Fibroblast of skin of right quadriceps (primary cell): Measurements from ENCODE around the gene TTC28.

Source experiments
- DNase-seq: peaks from one replicate; pipeline ENCODE4 v3.0.0-alpha.2; 2013

The TTC28 gene

GRCh38 chr22:28015676-28016601 lies 663.7 kb downstream of the TTC28 start:
- no peak for DNase-seq

- no peak for DNase-seq
Observed at GRCh38 chr22:28015046-28015425, 664.6 kb downstream of the TTC28 start.

DNA sequence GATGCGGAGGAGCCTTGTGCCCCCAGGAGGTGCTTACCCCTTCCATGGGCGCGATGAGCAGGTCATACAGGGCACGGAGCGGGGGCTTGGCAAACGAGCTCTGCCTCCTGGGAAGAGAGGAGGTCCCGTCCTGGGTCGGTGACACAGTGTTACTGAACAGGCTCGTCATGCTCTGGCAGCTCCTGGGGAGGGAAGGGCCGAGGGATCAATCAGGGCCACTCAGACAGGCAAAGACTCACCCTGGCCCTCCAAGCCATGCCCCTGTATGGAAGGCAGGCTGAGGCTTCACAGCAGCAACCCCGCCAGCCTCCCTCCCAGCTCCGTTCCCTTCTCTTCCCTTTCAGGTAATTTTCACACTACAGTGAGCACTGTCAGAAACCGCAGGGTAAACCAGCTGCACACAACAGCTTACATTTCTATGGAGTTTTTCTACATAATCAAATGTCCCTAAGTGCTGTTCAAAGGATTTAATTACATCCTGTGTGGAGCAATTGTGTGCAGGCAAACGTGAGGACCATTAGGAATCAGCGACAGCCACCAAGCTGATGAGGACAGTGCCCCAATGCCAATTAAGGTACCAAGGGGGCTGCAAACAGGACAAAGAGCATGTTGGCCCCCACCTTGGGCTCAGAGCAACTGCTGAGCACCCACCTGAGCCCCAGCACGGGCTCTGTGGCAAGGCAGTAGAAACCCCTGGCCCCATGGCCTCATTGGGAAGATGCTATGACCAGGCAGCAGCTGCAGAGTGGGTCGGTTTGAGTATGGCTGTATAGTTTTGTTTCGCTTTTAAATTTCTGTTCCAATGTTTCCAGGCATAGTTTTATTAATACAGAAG lies 665.2 kb downstream of the TTC28 start:
- DNase-seq = no peak

GRCh38 chr22:28013611-28014010 lies 666.0 kb downstream of the TTC28 start:
- no peak for DNase-seq

GRCh38 chr22:28012832-28013460 lies 666.7 kb downstream of the TTC28 start:
- no peak for DNase-seq

DNA sequence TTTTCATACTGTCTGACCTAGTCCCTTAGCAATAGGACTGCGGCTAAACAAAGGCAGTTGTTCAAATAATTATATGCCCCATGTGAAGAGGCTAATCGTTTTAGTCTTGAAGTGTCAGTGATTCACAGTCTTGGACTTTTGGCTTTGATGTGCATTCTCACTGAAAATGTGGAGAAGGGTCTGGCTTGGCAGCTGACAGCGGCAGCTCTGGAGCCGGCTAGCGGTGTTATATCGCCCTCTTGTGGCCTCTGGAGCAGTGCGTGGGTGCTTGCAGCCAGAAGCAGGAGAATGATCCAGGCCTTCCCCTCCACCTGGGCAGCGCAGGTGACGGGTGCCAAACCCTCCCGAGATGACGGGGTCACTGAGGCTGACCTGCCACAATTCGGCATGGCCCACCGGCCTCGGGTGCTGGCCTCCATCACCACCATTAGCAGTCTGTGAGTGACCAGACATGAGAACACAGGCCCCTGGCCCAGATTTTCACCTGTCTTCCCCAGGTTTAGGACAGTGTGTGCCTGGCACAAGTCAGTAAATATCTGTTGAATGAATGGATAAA lies 670.3 kb downstream of the TTC28 start:
- peak; percentile 88 for DNase-seq

- DNase-seq = no peak
Observed at GRCh38 chr22:28008649-28009048, 671.0 kb downstream of the TTC28 start.

GRCh38 chr22:28008056-28008455 lies 671.6 kb downstream of the TTC28 start:
- DNase-seq = no peak

- no peak for DNase-seq
Observed at GRCh38 chr22:28006271-28006670, 673.4 kb downstream of the TTC28 start.

DNA sequence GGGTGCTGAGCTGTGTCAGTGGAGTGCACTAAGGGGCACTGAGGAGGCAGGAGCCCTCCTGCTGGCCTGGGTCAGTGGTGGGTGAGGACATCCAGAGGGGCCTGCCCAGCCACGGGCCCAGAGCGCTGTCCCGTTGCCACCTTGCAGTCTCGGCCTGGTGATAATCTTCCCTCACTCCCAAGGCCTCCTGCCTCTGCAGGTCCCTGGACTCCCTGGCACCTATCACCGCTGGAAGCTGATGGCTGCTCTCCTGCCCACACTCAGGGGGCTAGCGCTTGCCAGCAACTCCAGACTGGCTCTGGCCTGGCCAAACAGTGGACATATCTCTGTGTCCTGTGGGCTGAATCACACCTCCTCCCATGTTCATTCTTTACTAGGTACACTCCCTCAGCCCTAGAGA lies 674.1 kb downstream of the TTC28 start:
- DNase-seq = no peak

GRCh38 chr22:28004021-28004420 lies 675.6 kb downstream of the TTC28 start:
- DNase-seq = no peak

DNA sequence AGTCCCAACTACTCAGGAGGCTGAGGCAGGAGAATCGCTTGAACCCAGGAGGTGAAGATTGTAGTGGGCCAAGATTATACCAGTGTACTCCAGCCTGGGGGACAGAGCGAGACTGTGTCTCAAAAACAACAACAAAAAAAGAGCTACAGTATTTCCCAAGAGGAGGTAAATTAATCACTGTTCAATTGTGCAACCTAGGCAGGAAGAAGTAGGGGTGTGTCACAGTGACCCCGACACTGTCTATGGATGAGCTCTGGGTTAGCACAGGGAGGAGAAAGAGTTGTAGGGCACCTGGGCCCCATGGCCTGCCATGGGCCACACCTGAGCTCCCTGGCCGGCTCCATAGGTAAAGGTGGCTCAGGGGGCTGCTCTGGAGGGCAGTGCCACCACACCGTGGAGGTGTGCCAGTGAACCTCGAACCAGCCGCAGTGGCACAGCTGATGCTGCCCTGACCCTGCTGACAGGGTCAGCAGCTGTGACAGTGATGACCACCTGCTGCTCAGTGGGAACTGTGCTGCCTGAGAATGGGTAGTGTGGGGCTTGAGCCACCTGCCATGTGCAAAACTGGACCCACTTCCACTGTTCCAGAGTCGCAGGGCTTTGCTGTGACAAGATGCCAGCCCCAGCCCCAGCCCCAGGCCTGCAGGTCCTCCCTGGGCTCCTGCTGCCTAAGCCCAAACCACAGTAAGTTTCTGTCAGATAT lies 676.6 kb downstream of the TTC28 start:
- DNase-seq = no peak

GRCh38 chr22:28002181-28002700 lies 677.4 kb downstream of the TTC28 start:
- DNase-seq = peak; percentile 25

DNA sequence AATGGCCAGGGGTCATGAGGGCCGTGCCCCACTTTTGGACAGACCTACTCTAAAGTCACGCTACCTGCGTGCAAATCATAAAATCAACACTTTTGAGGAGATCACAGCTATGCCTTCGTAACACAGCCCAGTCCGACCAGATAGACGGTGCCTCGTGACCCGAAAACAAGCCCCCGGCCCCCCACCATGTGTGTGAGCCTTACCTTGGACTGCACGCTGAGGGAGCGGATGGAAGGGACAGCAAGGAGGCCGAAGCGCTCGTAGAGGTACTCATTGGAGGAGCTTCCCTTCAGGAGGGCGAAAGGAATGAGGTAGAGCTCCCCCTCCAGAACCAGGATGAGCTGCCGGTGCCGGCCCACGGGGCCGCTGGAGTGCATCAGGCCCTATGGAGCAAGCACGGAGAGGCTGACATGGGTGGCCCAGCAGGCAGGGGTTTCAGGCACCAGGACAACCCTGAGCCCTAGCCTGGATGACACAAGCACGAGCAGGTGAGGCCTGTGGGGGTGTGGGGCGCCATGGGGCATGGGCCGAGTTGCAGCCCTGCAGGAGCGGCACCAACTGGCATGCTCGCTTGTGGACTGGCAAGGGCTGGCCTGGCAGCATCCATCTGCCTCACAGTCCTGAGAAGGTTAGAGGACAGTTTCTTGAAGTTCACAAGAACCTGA lies 678.3 kb downstream of the TTC28 start:
- DNase-seq = no peak

DNA sequence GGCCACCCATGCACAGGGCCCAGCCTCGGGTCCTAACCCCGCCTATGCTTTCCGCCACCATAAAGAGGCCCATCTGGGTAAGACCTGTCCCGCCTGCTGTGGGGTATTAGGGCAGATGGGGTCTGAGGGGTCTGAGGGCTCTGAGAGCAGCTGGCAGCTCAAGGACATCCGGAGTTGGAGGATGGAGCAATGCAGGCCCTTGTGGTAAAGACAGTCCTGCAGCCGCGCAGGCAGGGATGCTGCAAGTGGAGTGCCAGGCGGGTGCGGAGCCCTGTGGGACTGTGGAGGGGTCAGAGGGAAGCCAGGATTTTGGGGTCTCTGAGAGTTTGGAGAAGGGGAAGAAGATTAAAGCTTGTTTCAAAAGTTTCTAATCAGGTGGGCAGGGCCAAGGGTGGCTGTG lies 679.3 kb downstream of the TTC28 start:
- no peak for DNase-seq

GRCh38 chr22:27999876-28000275 lies 679.8 kb downstream of the TTC28 start:
- DNase-seq = no peak

DNA sequence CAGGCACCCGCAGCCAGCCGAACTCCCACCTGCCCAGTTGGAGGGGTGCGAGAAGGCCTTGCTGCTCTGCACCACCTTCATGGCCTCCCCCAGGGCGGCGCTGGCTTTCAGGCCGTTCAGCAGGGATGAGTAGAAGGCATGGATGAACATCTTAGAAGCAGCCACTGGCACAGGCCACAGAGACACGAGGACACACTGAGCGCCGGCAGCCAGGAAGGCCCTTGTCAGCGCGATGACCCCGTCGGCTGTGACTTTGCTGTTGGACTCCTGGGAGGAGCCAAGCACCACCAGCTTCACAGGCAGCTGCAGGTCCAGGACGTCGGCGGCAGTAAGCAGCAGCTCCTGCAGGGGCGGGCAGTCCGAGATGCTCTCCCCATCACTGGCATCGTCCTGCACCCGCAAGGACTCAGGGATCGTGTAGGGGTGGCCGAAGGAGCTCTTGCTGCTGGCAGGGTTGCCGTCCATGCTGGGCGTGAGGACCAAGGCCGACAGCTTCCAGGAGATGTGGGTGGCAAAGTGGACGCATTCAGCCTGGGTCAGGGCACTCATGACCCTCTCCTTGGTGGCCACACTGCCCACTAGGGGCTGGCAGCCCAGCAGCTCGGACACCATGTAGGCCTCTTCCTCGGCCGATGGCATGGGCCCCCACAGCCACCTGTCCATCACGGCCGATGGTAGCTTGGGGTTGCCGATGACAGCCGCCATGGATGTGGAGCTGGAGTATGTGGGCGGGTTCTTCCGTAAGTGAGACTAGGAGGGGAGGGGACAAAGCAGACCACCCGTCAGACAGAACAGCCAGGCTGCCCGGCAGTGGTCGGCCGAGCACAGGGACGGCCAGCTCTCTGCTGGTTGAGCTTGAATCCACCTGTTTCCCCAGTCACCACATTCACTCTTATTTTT lies 680.9 kb downstream of the TTC28 start:
- DNase-seq = no peak

DNA sequence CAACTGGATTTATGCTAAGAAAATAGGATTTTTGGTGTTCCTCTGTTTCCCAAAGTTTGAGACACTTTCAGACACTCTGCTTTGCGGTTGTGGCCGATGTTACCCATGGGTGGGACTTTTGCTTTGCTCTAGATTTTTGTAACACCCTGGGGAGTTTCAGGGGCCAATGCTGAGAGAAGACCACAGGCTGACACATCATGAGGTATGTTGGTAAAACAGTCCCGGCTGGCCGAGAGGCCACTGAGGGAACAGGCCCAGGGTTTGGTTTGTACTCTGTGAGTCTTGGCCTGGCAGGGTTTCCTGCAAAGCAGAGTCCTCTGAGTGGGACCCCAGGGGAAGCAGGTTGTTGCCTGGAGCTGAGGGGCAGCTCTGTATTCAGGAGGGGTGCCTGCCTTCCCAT lies 682.1 kb downstream of the TTC28 start:
- peak; percentile 21 for DNase-seq

DNA sequence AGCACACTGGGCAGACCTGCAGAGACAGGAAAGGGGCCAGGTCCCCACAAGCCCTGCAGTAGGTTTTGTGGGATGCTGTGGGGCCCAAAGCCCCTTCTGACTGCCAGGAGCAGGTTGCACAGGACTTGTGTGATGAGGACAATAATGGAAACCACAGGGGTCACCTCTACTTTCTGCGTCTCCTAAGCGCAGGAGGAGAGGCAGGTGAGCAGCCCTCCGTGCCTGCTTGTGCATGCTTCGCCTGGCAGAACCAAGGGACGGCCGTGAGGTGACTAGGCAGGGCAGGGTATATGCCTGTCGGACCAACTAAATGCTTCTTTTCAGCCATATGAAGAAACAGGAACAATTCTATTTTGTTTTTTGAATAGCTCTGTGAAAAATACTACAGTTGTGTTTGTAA lies 682.7 kb downstream of the TTC28 start:
- DNase-seq = no peak

GRCh38 chr22:27996529-27996925 lies 683.1 kb downstream of the TTC28 start:
- DNase-seq = no peak
